Tibial artery (tissue), 4 donors: ENCODE measurements around the gene CFLAR.

ENCODE experiments used
- DNase-seq, 2 donors: peaks; one replicate each; pipeline ENCODE4 v3.0.0-alpha.2; 2019
- H3K27ac ChIP-seq, 2 donors: fragments of 200-600 bp; sonication (generic) in 1 of 2; 1 replicate in 1 of 2; 2 replicates in 1 of 2; pipeline ENCODE4 v1.5.1; 2018 to 2019; ENCODE audit warnings: mild to moderate bottlenecking in 1 of 2
- H3K27me3 ChIP-seq, 2 donors: fragments of 200-600 bp; sonication (generic) in 1 of 2; one replicate each; pipeline versions ENCODE4 v1.5.1 to v1.6.0; 2016 to 2019
- H3K36me3 ChIP-seq, 3 donors: fragments of 200-600 bp; sonication (generic) in 2 of 3; one replicate each; pipeline ENCODE4 v1.5.1; 2016 to 2019; ENCODE audit warnings: mild to moderate bottlenecking in 2 of 3
- H3K4me1 ChIP-seq, 4 donors: fragments of 200-600 bp; sonication (generic) in 2 of 4; 1 replicate in 3 of 4; 2 replicates in 1 of 4; pipeline ENCODE4 v1.5.1; 2016 to 2019
- H3K4me3 ChIP-seq, 2 donors: fragments of 200-600 bp; sonication (generic) in 1 of 2; 1 replicate in 1 of 2; 2 replicates in 1 of 2; pipeline ENCODE4 v1.5.1; 2018 to 2019; ENCODE audit warnings: mild to moderate bottlenecking in 2 of 2
- H3K9me3 ChIP-seq, 3 donors: fragments of 200-600 bp; sonication (generic) in 1 of 3; one replicate each; pipeline ENCODE4 v1.5.1; 2016 to 2019
- CTCF ChIP-seq, 2 experiments: fragments of 200-600 bp in 1 of 2; fragments of 450-650 bp in 1 of 2; IDR thresholded peaks; one replicate each; pipeline ENCODE4 v1.5.1; 2017 to 2019; ENCODE audit warnings: antibody characterized with exemption in 2 of 2, mild to moderate bottlenecking in 1 of 2, moderate library complexity in 1 of 2
- intact Hi-C: fragments of 100-400 bp; cut with DNase I; formaldehyde crosslinking; loops from one replicate; pipeline ENCODE4 v1.15.0; 2023; ENCODE audit warnings: low total_unique reads

Gene CFLAR

GRCh38 chr2:201107624-201108023 is 8.3 kb upstream of the CFLAR start:
- Histone ChIP-seq H3K27ac (no peak overlapping the region), H3K9me3 (no peaks in the 10 kb centered on the region), H3K27me3 (no peaks in the 10 kb centered on the region), H3K36me3 (no peaks in the 10 kb centered on the region), H3K4me3 (no peak overlapping the region), H3K4me1 (no peaks in the 10 kb centered on the region)
- TF ChIP-seq CTCF (IDR thresholded peaks at IDR 0.05) = no peak
- intact Hi-C loops = no loop called here
- DNase-seq = no peak

- no peak for DNase-seq
- Histone ChIP-seq H3K27me3 (no peaks in the 10 kb centered on the region), H3K27ac (no peak overlapping the region), H3K9me3 (no peaks in the 10 kb centered on the region), H3K4me1 (no peaks in the 10 kb centered on the region), H3K36me3 (no peaks in the 10 kb centered on the region), H3K4me3 (no peak overlapping the region)
- TF ChIP-seq CTCF (IDR thresholded peaks at IDR 0.05) = no peak
- intact Hi-C loops = no loop called here
Measured at GRCh38 chr2:201108341-201108740, 7.6 kb upstream of the CFLAR start.

GRCh38 chr2:201109186-201109585 is 6.8 kb upstream of the CFLAR start:
- Histone ChIP-seq H3K27me3 (no peaks in the 10 kb centered on the region), H3K9me3 (no peaks in the 10 kb centered on the region), H3K4me3 (no peak overlapping the region), H3K4me1 (no peaks in the 10 kb centered on the region), H3K27ac (no peak overlapping the region), H3K36me3 (no peaks in the 10 kb centered on the region)
- no peak for DNase-seq
- intact Hi-C loops = no loop called here
- no peak for TF ChIP-seq CTCF (IDR thresholded peaks at IDR 0.05)

DNA sequence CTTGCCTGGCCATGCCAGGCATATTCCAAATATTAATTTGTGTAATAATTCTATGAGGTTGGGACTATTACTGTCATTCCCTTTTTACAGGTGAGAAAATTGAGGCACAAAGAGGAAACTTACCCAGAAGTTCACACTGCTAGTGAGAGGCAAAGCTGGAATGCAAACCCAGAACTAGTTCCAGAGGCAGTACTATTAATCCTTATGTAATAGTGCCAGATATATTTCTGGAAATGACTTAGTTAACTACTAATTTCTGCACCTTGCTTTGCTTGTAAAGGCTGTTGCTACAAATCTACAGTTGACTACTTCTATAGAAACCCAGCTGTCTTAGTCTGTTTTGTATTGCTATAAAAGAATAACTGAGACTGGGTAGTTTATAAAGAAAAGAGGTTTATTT is 5.3 kb upstream of the CFLAR start:
- no peak overlapping the region for H3K4me3 ChIP-seq
- H3K36me3 ChIP-seq = no peaks in the 10 kb centered on the region
- H3K9me3 ChIP-seq = no peaks in the 10 kb centered on the region
- intact Hi-C loops = no loop called here
- H3K27me3 ChIP-seq = no peaks in the 10 kb centered on the region
- no peak overlapping the region for H3K27ac ChIP-seq
- no peak for DNase-seq
- peaks cover 0 to 4% (median under 1%) of the 10 kb centered on the region in 4 donors for H3K4me1 ChIP-seq
- no peak for TF ChIP-seq CTCF (IDR thresholded peaks at IDR 0.05)

- DNase-seq = no peak
- Histone ChIP-seq H3K27me3 (no peaks in the 10 kb centered on the region), H3K4me1 (peaks cover 0 to 5% (median 2%) of the 10 kb centered on the region in 4 donors), H3K4me3 (no peak overlapping the region), H3K9me3 (no peaks in the 10 kb centered on the region), H3K36me3 (no peaks in the 10 kb centered on the region), H3K27ac (no peak overlapping the region)
- intact Hi-C loops = no loop called here
- no peak for TF ChIP-seq CTCF (IDR thresholded peaks at IDR 0.05)
Measured at GRCh38 chr2:201111096-201111495, 4.9 kb upstream of the CFLAR start.

DNA sequence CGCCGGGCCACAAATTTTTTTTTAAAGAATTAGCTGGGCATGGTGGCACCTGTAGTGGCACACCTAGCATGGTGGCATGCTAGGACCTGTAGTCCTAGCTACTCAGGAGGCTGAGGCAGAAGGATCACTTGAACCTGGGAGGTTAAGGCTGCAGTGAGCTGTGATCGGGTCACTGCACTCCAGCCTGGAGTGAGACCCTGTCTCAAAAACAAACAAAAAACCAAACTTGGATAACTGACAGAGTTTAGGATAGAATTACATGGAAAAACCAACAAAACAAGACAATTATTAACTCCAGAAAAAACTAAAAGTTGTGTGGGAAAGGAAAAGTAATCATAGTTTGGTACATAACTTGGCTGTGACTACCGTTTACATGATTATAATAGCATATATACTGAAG is 1.6 kb upstream of the CFLAR start:
- no peak overlapping the region for H3K27ac ChIP-seq
- H3K9me3 ChIP-seq = no peaks in the 10 kb centered on the region
- intact Hi-C loops = no loop called here
- no peaks in the 10 kb centered on the region for H3K27me3 ChIP-seq
- H3K4me1 ChIP-seq = peaks cover 0 to 18% (median 5%) of the 10 kb centered on the region in 4 donors
- DNase-seq = no peak
- no peaks in the 10 kb centered on the region for H3K36me3 ChIP-seq
- no peak overlapping the region for H3K4me3 ChIP-seq
- no peak for TF ChIP-seq CTCF (IDR thresholded peaks at IDR 0.05)
